HG02852 (cell line): ENCODE measurements around the gene ARHGEF37.
"Not testable (repeated sequence)": the region's sequence is repeated elsewhere in the genome, so short reads cannot be mapped to it uniquely, and the experiment has no call there.

ENCODE experiments used
- ATAC-seq: cut with Tn5 transposase; IDR thresholded peaks from one replicate; pipeline ENCODE4 v1.9.1; 2021; ENCODE audit warnings: mild to moderate bottlenecking, moderate library complexity; ENCODE audit not compliant: unreplicated experiment

ARHGEF37 gene

DNA sequence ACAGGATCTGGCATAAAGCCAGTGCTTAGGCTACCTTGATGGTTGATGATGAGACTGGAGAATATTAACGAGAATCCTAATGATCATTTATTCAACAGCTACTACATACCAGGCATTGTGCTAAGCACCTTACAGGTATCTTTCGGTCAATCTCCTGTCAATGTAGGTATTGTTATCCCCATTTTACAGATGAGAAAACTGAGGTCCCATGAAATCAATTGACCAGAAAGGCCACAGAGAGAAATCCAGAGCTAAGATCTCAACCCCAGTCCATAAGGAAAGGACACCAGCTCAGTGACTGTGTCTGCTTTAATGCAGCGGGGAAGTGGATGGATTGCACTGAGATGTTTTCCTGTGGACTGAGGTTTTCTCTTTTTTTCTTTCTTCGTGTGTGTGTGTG lies 63.3 kb downstream of the ARHGEF37 start:
- no peak for ATAC-seq

GRCh38 chr5:149645236-149645635 lies 63.9 kb downstream of the ARHGEF37 start:
- no peak for ATAC-seq

DNA sequence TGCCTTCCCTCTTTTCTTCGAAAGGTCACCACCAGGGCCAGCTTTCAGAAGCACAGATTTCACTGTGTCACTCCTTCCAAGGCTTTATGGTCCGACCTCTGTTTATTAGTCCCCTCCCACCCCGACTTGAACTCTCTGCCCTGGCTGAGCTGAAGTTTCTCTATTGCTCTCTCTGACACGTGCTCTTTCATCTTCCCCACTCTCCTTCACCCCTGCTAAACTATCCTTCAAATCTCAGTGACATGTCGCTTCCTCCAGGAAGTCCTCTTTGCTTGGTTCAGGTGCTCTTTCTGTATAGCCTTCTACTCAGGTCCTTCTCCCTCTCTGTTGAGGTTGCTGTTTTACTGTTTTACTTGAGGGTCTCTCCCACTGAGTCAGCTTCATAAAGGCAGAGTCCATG lies 64.4 kb downstream of the ARHGEF37 start:
- no peak for ATAC-seq

DNA sequence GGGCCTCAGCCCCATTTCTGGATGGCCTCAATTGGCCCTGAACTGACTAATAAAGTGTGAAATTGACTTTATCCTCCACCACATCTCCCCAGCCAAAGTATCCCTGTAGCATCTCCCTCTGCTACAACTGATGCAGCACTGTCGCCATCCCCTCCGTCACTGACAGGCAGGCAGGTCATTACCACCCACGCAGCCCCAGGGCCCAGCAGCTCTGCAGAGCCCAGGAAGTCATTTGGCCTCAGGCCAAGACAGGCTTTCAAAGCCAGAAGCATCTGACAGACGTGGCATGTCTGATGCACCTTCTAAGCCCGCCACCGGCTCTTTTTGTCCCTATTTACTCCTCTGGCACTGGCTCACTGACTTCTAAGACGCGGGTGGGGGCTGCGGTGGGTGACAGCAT lies 65.3 kb downstream of the ARHGEF37 start:
- ATAC-seq = no peak

- ATAC-seq = no peak
Measured at GRCh38 chr5:149647334-149647733, 66.0 kb downstream of the ARHGEF37 start.

GRCh38 chr5:149648464-149649393 lies 67.4 kb downstream of the ARHGEF37 start:
- not testable (repeated sequence) for ATAC-seq

DNA sequence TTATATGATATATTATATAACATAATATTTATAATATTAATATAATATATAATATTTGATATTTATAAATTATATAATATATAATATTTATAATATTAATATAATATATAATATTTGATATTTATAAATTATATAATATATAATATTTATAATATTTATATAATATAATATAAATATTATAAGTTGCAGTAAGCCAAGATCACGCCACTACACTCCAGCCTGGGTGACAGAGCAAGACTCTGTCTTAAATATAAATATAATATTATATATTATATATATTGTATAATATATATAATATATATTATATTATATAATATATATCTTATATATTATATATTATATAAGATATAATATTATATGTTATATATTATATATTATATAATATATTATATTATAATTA lies 68.4 kb downstream of the ARHGEF37 start:
- not testable (repeated sequence) for ATAC-seq

- no peak for ATAC-seq
Measured at GRCh38 chr5:149651686-149652085, 70.4 kb downstream of the ARHGEF37 start.

DNA sequence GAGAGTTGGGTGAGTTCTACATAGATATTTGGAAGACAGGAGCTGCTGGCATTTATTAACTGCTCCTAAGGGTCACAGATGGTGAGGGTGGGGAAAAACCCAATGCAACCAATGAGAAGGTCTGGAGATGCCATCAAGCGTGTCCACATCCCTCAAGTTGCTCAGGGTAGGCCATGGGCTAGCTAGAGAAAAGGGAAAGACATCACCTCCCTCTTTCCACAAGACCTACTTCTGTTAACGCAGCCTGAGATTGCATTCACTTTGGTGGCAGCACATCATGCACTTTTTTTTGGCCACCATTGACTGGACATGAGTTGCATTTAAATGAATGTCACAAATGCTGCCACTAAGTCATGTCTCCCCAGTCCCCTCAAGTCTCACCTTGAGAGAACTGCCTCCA lies 71.4 kb downstream of the ARHGEF37 start:
- ATAC-seq = no peak

GRCh38 chr5:149654231-149654630 lies 72.9 kb downstream of the ARHGEF37 start:
- no peak for ATAC-seq

DNA sequence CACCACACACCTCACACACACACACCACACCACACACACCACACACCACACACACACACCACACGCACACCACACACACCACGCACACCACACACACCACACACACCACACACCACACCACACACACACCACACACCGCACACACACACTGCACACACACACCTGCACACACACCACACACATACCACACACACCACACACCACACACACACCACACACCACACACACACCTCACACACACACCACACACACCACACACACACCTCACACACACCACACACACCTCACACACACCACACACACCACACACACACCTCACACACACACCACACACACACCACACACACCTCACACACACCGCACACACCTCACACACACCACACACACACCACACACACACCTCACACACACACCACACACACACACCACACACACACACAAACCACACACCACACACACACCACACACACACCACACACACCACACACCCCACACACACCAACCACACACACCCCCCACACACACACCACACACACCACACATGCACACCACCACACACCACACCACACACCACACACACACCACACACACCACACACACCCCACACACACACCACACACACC lies 73.7 kb downstream of the ARHGEF37 start:
- no peak for ATAC-seq

- no peak for ATAC-seq
Measured at GRCh38 chr5:149656576-149657182, 75.4 kb downstream of the ARHGEF37 start.

- ATAC-seq = no peak
Measured at GRCh38 chr5:149657324-149657723, 76.0 kb downstream of the ARHGEF37 start.

DNA sequence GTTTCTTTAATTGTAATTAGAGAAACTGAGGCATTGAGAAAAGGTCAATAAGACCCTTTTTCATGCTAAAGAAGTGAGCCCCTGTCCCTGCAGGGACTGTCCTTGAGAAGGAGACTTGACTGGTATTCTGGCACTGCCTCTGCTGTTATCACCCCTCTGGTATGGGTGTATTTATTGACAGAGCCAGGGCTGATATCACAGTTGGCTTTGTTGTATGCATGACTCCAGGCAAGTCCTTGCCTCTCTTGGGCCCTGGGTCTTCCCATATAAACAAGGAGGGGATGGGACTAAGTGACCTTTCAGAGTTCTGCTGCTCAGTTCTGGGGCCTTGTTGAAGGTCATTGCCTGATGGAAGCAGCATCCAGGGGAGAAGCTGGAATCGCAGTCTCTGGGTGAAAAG lies 77.0 kb downstream of the ARHGEF37 start:
- ATAC-seq = no peak

- no peak for ATAC-seq
Measured at GRCh38 chr5:149664083-149664482, 82.8 kb downstream of the ARHGEF37 start.

DNA sequence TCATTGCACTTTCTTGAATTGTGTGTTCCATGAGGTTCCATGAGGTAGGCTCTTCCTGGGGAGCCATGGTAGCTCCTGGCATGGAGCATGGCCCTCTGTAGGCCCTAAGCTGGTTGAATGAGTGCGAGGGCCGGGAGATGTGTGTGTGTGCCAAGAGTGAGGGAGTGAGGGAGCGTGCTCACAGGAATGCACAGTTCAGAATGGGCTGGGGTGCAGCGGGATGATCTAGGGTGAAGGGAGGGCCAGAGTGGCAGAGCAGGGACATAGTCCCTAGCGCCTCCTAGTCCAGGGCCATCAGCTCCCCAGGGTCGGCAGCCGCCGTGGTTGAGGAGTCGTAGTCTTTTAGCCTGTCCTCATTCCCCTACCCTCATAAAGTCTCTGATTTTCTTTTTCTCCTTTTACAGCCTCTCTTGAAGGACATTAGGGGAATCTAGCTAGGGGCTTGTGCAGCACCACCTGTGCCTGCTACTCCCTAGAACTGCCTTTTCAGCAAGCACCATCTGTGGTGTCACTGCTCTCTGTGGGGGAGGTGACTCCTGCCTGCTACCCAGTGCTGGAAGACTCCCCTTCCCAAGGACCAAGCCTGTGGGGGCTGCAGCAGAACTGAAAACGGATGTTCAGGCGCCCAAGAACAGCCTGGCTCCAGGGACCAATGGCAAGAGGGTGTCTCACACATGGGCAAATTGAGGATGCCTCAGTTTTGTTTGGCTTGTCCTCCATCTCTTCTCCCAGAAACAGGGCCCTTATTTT lies 83.5 kb downstream of the ARHGEF37 start:
- ATAC-seq = no peak

DNA sequence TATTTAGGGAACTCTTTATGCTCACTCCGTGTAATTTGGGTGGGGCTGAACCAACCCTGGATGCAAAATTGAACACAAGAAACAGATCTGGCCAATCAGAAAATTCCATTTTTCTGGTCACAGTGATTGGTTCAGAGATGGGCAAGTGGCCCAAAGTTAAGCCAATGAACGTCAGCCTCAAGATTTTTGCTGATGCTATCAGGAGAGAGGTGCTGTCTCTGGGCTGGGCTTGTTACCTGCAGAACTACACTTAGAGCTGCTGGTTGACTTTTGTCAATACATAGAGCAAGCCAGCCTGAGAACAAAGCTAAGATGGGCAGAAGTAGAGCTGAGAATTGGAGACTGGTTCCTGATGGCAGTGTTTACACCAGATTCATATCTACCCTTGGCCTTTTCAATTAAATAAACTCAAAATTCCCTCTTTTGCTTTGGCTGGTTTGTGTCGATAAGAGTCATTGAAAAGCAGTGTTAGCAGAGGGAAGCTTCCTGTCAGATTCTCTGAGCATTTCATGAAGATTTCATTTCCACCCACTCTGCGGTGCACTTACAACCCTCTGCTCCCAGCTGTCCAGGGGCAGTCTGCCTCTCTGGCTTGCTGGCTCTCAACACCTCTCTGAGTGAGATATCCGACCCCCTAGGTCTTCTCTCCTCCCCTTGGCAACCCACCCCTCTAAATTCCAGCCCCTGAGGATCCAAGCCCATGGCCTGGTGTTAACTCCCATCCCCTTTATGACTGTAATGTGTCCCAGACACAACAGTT lies 84.3 kb downstream of the ARHGEF37 start:
- ATAC-seq = no peak

GRCh38 chr5:149666212-149666852 lies 85.0 kb downstream of the ARHGEF37 start:
- no peak for ATAC-seq

GRCh38 chr5:149667084-149667828 lies 86.0 kb downstream of the ARHGEF37 start:
- ATAC-seq = no peak
